Umbilical cord (tissue), 2 donors: ENCODE data around the gene SAMSN1. TPM values are rescaled to one million over a fixed set of nuclear protein-coding genes. Genes with fewer than 3 reads are reported as not detected.
"Not testable (repeated sequence)": the region's sequence is repeated elsewhere in the genome, so short reads cannot be mapped to it uniquely, and the experiment has no call there.

ENCODE experiments used
- DNase-seq: peaks from one replicate; pipeline ENCODE4 v3.0.0-alpha.2; 2015; ENCODE audit warnings: low spot score
- total RNA-seq: library from RNA; depleted of rRNA; stranded (reverse); fragments of >200 nt; gene quantifications from one replicate; pipeline ENCODE4 v1.2.3, GENCODE V29; 2014; ENCODE audit warnings: low replicate concordance; ENCODE audit not compliant: insufficient read depth

The SAMSN1 gene
- total RNA-seq, 1 donor from 2014 or later: 14.0 TPM

DNA sequence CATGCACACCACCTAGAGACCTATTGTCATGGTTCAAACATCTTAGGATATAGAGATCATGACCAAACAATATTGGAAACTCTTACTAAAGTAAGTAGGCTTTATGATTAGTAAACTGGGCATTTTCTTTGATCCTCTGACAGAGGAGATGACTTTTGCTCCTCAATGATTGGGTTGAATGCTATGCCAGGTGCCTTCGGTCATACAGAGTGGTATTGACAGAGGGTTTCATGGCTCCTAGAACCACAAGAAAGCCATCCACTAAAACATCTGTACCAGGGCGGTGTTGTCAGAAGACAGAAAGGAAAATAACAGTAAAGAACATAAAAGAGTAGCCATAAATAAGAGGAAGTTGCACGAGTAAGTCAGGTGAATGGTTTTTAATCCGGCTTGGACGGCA is 20.8 kb upstream of the SAMSN1 start:
- no peak for DNase-seq

DNA sequence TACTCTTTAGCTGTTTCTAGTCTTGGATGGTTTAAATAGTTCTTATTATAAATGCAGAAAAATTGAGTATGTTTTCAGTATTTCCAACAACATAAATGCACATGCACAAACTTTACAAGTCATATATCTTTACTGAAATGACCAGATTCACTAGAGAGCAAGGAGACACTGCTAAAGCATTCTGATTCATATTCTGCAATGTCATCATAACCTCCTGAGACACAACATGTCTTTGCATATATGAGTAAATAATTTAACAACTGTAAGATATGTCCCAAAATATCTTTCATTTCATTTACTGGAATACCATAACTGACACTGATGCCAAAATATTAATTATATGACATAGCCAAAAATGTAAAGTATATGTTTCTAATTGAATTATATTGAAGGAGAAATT is 16.8 kb upstream of the SAMSN1 start:
- no peak for DNase-seq

DNA sequence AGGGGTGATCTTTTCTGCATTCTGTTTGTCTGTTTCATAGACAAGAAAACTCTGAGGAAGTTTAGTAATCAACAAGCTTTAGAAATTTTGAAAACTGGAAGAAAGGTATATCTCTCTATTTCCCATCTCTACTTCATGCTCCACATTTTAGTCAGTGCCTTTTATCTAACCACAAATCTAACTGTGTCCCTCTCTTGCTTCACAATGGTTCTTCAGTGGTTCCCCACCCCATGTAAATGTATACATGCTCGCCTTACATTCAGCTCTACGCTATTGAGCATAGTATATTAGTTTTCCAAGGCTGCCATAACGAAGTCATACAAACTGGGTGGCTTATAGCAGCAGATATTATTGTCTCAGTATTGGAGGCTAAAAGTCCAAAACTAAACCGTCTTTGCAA is 14.4 kb upstream of the SAMSN1 start:
- DNase-seq: no peak

DNA sequence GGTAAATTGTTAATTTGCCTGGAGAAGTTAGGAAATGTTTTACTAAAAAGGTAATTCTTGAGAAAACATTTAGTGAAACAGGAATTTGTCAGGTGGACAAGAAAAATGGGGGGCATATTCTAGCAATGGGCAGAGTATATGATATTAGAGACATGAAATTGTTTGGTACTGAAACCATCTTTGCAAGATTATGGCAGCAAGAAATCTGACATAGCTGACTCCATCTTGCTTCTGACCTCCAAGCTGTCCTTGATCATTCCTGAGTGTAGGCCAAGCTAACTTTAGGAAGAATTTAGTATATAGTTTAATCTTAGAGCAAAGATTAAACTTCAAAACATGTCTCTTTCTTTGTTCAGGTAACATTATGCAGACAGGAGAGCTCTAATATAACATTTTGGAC is 14.0 kb upstream of the SAMSN1 start:
- no peak for DNase-seq

DNA sequence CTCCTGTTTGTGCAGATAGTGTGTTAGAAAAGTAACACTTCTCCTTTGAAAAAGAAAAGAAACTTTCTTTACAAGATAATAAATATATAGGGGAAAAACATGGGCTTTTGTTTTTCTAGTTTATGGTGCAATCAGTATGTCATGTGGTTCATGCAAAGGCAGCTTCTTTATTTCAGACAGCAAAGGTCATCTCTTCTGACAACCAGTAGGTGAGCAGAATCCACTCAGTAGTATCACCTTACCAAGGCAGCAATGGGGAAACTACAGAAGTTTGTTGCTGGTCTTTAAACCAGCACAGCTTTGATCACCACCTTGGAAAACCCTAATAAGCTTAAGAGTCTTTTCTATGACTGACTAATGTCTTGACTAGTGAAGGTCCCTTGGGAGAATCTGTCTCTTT is 13.0 kb upstream of the SAMSN1 start:
- DNase-seq: no peak

DNA sequence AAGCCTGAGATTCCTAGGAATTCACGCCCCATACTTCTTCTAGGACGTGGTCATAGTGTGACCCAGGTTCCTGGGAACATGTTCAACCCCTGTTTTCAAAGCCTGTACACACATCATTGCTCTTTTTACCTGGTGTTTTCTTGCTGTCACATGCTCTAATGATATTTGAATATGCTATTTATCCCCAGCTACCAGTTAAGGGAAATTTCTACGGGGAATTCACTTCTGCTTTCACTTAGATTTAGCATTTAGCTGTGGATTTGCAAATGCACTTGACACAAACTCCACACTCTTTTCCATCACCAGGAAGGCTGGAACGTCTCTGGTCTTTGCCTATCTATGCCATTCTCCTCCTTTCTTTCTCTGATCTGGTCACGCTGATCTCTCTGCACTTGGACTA is 11.3 kb upstream of the SAMSN1 start:
- DNase-seq: no peak

DNA sequence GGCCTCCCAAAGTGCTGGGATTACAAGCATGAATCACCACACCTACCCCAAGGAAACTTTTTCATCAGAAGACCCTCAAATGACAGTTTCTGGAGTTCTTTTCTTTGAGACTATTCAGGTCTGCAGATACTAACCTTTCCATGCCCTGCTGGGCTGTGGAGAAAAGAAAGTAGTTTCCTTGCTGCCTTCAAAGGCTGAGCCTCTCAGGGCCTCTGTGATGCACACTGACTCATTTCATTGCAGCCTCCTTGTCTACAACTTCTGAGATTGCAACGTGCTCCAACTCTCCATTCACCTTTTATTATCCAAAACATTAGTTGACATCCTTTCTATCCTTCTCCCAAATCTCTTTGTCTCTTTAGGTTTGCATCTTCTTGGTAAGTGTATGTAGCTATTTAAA is 8.8 kb upstream of the SAMSN1 start:
- DNase-seq: no peak

DNA sequence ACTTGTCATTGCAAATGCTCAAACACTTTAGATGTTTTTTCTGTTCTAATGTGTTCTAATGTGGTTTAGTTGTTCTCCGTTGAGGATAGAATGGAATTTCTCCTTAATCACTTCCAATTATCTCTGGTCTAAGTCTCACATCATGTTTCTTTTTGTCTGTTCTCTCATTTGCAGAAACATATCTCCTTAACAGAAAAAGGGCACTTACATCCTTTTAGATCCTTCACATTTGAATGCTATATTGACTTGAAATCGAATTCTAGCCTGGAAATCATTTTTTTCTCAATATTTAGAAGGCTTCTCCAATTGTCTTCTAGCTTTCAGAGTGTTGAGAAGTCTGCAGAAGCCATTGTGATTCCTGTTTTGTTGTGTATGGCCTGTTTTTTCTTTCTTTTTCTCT is 7.3 kb upstream of the SAMSN1 start:
- no peak for DNase-seq

DNA sequence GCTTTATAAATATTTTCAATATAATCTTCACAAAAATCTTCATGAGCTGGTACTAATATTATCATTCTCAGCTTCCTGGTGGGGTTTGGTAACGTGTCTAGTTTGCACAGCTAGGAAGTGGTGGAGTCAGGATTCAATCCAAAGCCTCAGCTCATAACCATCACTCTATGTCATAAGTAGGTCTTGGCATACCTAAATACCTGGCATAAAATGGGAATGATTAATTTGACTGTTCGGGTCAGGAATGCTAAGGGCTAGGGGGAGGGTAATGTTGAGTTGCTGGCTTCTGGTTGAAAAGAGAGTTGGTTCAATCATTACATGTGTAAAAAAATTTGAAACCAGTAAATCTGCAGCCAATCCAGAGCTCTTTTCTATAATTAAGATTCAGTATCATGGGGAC is 5.6 kb upstream of the SAMSN1 start:
- no peak for DNase-seq

DNA sequence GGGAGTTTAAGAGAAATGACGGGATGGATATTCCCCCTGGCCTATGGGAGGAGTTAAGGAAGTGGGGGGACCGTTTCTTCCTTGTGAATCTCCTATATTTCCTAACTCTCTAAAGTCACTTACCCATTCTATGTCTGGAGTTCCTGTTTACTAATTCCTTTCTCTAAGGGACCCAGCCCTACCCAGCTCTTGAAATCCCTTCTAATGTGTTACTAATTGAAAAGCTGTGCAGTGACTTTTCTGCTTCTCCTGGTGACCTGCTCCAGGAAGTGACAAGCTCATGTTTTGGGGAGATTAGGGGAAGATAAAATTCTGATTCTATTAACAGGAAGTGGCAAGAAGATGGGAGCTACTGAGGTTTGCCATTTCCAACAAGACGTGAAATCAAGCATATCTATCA is 4.0 kb upstream of the SAMSN1 start:
- no peak for DNase-seq

DNA sequence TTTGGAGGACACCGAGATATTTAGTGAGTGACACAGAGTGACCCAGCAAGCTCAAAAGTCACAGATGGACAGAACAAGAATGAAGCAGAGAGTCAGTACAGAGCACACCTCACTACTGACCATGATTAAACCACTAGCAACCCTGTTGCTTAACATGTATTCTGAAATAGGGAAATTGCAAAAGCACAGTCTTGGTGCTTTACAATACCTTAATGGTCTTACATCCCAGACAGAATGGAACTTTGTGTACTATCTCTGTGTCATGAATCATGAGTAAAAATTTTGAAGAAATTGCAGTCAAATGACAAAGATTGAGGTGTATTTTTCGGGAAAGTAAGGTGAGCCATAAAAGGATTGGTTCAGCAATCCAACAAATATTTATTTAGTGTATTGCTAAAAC is 2.7 kb upstream of the SAMSN1 start:
- no peak for DNase-seq

DNA sequence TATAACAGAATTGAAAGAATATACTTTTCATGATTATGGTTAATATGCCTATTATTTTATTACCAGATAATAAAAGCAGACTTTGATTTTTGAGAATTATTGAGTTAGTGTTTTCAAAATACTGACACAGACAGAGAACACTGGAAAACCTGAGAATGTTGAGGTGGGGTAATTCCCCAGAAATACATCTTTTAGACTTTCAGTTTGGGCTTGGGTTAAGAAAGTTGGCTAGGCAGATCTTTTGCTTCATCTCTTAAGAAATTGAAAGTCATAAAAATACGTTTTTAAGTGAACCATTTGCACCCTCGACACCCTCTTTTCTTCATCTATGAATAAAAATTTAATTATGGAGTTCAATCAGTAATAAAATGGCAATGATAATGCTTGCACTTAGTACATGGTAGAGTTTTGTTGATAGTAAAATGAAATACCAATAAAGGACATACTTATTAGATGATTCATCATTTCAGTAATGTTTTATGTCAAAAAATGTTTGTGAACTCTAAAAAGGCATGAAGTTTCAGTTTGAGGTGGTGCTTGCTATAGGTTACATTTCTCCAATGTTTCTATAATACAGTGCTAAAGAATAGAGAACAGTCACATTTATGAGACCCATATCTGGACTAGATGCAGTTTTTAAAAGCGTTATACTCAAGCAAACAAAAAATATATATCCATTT is 1.9 kb upstream of the SAMSN1 start:
- DNase-seq: no peak

DNA sequence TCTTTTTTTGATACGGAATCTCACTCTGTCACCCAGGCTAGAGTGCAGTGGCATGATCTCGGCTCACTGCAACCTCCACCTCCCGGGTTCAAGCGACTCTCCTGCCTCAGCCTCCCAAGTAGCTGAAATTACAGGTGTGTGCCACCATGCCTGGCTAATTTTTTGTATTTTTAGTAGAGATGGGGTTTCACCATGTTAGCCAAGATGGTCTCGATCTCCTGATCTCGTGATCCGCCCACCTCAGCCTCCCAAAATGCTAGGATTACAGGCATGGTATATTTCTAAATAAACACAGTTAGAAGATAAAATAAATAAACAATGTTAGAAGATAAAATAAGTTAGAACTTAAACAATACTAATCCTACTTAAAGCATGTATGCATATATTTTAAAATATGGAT is 604 bp upstream of the SAMSN1 start:
- DNase-seq: not testable (repeated sequence)

DNA sequence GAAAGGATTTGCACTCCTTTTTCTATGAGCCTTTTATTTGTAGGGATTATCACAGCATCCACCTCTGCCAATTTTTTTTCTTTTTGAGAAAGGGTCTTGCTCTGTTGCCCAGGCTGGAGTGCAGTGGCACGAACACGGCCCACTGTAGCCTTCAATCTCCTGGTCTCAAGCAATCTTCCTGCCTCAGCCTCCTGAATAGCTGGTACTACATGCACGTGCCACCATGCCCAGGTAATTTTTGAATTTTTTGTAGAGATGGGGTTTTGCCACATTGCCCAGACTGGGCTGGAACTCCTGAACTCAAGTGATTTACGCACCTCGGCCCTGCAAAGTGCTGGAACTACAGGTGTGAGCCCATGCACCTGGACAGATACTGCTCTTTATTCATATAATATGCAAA is 2.1 kb downstream of the SAMSN1 start:
- no peak for DNase-seq

DNA sequence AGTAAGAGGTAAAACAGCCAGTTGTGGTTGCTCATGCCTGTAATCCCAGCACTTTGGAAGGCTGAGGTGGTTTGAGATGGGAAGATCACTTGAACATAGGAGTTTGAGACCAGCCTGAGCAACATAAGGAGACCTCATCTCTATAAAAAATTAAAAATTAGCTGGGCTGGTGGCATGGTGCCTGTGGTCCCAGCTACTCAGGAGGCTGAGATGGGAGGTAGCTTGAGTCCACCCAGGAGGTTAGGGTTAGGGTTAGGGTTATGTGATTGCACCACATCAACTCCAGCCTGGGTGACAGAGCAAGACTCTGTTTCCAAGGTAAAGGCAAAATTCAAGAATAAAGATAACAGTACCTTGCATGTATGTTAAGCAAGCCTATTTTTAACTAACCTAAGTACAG is 3.5 kb downstream of the SAMSN1 start:
- DNase-seq: no peak

DNA sequence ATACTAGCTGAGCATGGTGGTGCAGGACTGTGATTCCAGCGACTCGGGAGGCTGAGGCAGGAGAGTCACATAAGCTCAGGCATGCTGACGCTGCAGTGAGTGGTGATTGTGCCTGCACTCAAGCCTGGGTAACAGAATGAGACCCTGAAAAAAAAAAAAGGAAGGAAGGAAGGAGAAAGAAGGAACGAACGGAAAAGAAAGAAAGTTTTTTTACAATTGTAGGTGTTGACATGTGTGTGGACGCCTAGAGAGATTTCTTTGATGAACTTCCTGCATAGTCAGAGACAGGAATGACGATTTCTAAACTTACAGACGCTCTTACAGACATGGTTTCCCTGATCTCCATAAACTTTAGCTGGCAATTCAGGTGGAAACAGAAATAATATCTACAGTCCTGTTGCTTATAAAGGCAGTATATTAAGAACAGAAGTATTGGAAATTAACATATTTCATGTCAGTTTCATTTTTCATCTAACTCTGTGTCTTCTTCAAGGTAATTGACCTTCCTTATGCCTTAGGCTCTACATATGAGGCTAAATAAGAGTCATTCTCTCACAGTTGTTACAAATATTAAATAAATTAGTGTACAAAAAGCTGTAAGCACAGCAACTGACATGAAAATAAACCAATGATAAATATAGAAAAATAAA is 4.1 kb downstream of the SAMSN1 start:
- no peak for DNase-seq

DNA sequence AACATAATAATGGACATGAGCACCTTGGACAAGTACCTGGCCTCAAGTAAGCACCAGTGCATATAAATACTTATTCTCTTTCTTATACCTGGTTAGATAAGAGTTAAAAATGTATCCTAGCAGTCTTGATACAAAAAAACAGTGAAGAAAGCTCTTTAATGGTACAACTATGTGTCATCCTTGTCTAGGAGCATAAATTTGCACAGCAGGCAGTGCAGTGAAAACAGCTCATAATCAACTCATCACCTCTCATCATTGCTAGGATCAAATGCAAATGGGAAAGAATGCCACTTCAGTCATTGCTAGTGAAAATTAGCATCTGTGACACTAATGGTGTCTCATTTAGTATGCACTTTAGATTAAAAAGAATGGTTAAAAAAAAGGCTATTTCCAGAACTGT is 7.6 kb downstream of the SAMSN1 start:
- DNase-seq: no peak

DNA sequence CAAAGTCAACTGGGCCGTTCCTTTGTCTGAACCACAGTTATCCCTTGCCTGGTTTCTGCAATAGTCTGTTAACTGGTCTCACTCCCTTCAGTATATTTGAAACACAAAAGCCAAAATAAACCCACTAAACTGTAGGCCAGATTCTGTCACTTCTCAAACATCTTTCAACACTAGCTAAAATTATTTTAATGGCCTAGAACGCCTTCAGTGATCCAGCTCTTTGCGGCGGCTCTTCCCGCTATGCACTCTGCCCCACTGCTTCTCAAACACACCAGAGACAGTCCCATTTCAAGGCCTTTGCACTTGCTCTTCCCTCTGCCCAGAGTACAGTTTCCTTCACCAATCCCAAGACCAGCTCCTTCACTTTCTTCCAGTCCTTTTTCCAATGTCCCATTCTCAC is 9.2 kb downstream of the SAMSN1 start:
- no peak for DNase-seq

DNA sequence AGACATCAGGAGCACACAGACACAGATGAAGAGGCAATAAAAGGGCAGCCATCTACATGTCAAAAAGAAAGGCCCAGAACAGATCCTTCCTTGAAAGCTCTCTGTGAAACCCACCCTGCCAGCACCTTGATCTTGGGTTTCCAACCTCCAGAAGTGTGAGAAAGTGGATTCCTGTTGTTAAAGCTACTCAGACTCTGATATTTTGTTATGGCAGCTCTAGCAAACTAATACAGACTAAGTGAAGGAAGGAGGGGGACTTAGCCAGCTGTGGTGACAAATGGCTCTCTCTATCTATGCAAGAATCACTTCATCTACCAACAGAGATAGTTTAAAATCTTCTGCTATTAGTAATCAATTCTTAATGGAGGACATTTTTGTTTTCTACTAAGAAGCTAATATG is 10.4 kb downstream of the SAMSN1 start:
- no peak for DNase-seq

DNA sequence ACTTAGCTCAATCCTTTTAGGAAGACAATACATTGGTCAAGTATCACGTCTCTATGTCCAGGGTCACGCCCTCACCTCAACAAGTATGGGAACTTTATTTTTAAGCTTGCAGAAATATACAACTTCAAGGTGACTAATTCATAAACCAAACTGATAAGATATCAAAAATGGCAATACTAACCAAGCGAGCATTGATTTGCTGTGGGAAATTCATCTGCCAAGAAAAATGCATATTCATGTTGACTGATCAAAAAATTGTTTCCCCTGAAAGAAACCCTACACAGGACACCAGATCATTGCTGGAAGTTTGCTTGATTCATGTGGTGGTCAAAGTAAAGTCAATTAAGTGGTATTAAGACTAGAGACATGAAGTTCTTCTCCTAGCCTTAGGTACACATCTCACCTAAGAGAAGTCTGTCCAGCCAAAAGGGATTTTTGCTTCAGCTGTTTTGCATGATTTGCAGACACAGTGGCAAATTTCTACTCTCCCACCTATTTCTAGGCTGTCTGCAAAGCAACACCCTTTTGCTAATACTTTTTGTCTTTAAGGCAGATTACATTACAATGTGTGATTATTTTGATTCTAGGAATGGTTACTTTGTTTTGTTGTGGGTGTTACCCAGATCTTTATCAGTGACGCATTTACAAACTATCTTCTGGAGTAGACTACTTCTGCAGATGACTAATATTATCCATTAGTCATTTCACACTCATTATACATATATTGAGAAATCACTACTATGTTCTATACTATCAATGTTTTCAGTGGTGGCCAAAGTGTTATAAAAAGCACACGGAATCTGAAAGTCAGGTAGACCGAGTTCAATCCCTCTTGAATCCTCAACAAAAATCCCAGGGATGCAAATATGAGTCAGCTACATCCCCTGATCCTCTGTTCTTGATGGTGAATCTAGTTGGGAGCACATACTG is 12.4 kb downstream of the SAMSN1 start:
- no peak for DNase-seq

DNA sequence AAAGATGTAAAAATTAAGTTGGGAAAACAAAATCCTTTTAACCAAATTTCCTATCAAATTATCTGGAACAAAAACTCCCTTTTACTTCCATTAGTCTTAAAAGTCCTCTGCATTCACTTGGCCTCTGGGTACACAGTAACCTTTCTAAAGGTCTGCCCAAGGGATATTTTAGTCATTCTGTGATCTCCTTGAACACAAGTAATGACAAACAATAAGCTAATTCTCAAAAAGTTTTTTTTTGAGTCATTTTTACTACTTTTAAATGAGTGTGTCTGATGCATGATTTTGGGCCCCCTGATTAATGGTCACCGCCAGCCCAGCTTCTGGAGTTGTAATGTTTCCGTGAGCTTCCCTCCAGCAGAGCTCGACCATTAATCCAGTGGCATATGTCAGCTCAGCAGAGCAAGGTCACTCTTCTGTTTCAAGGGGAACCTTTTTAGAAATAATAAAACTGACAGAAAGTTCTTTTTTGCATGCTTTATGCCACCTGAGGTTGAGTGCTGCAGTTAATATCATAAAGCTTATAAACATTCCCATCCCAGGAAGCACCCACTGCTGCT is 14.3 kb downstream of the SAMSN1 start:
- DNase-seq: no peak

DNA sequence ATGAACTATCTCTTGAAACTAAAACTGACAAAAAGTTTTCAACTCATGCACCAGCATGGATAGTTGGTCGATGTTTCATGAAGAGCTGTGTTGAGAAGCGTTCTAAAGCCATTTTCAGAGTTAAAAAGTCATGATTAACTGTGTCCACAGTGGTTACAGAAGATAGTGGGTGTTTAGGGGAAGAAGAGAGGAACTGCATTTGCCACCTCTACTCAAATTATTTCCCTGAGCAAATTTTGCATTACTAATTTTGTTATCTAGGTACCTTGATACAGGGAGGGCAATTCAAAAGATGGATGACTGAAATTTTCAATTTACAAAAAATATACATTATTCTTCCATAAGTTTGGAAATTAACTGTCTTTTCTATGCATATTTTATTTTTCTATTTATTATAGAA is 15.5 kb downstream of the SAMSN1 start:
- no peak for DNase-seq
